Prostate gland (tissue), 2 donors: ENCODE measurements around the gene USP25. TPM values are rescaled to one million over a fixed set of nuclear protein-coding genes. Genes with fewer than 3 reads are reported as not detected.

Experiments
- DNase-seq: peaks from one replicate; pipeline ENCODE4 v3.0.0-alpha.2; 2019; ENCODE audit warnings: low spot score
- H3K27ac ChIP-seq, 2 donors: fragments of 200-600 bp; sonication (generic); 2 replicates each; pipeline ENCODE4 v1.5.1; 2017 to 2019
- H3K27me3 ChIP-seq: fragments of 200-600 bp; sonication (generic); replicated peaks from 2 replicates; pipeline ENCODE4 v1.5.1; 2019; ENCODE audit not compliant: insufficient read depth
- H3K36me3 ChIP-seq, 2 donors: fragments of 200-600 bp; sonication (generic); 1 replicate in 1 of 2; 2 replicates in 1 of 2; pipeline versions ENCODE4 v1.5.1 to v1.8.1; 2017 to 2019
- H3K4me1 ChIP-seq: fragments of 200-600 bp; sonication (generic); replicated peaks from 2 replicates; pipeline ENCODE4 v1.5.1; 2019
- H3K4me3 ChIP-seq, 2 donors: fragments of 200-600 bp; sonication (generic); 2 replicates each; pipeline ENCODE4 v1.5.1; 2017 to 2019
- H3K9me3 ChIP-seq: fragments of 200-600 bp; sonication (generic); 2 replicates; pipeline ENCODE4 v1.5.1; 2017
- POLR2A ChIP-seq: fragments of 450-650 bp; IDR thresholded peaks from one replicate; pipeline ENCODE4 v1.6.1; 2016; ENCODE audit warnings: antibody characterized with exemption, mild to moderate bottlenecking
- POLR2AphosphoS5 ChIP-seq: sonication (generic); formaldehyde crosslinking; IDR thresholded peaks from one replicate; pipeline ENCODE4 v1.6.1; 2017; ENCODE audit warnings: antibody characterized with exemption
- WGBS: methylation state at CpG from one replicate; pipeline ENCODE4 v1.1.5; 2018; 5-methylcytosine and 5-hydroxymethylcytosine counted together
- intact Hi-C: fragments of 100-400 bp; cut with DNase I; formaldehyde crosslinking; loops from one replicate; pipeline ENCODE4 v1.14.2; 2022
- total RNA-seq, 2 donors: library from RNA; depleted of rRNA; stranded (reverse); fragments of >200 nt; gene quantifications; one replicate each; pipeline ENCODE4 v1.1.0, GENCODE V29; 2016
- TF ChIP-seq, protein P1 (sequence below), 4 experiments: fragments of 200-600 bp in 2 of 4; fragments of 450-650 bp in 2 of 4; sonication (generic) in 2 of 4; IDR thresholded peaks; 1 replicate in 3 of 4; 2 replicates in 1 of 4; pipeline ENCODE4 v1.5.1; 2016 to 2019; ENCODE audit warnings: antibody characterized with exemption in 4 of 4, mild to moderate bottlenecking in 2 of 4, moderate library complexity in 2 of 4

Gene USP25
- total RNA-seq, 2 donors from 2014 or later: 30.4 to 49.3 TPM

DNA sequence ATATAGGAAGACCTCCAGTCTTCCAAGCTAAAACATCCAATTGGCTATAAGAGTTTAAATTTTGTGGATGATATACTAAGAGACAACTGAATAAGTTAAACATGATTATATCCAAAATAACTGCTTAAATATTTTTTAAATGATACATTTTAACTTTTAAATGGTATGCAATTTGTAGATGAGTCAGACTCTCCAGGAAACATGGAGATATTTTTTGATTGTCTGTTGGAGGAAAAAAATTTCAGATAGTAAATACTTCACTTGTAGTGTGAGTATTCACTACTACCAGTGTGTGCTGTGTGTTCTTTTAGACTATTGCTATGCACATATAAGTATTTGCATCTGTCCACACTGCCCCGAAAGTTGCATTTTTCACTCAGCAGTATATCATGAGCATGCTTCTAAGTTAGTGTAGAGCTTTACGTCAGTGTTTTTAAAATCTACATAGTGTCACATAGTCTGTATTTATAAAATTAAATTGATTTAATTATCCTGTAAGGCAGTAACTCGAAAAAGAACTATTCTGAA lies 91.1 kb downstream of the USP25 start:
- Histone ChIP-seq H3K27me3 (no peaks in the 10 kb centered on the region), H3K9me3 (no peaks in the 10 kb centered on the region), H3K4me1 (no peaks in the 10 kb centered on the region), H3K36me3 (no peaks in the 10 kb centered on the region), H3K27ac (no peak overlapping the region), H3K4me3 (no peak overlapping the region)
- intact Hi-C loops: loop anchor here (10.0 kb wide), 1 partner anchor 86 kb away; no protein-coding TSS in a partner anchor
- WGBS: 83% methylated on average over 3 of the region's 3 CpGs
- DNase-seq: no peak
- TF ChIP-seq, protein P1, sequence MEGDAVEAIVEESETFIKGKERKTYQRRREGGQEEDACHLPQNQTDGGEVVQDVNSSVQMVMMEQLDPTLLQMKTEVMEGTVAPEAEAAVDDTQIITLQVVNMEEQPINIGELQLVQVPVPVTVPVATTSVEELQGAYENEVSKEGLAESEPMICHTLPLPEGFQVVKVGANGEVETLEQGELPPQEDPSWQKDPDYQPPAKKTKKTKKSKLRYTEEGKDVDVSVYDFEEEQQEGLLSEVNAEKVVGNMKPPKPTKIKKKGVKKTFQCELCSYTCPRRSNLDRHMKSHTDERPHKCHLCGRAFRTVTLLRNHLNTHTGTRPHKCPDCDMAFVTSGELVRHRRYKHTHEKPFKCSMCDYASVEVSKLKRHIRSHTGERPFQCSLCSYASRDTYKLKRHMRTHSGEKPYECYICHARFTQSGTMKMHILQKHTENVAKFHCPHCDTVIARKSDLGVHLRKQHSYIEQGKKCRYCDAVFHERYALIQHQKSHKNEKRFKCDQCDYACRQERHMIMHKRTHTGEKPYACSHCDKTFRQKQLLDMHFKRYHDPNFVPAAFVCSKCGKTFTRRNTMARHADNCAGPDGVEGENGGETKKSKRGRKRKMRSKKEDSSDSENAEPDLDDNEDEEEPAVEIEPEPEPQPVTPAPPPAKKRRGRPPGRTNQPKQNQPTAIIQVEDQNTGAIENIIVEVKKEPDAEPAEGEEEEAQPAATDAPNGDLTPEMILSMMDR (IDR thresholded peaks at IDR 0.05): no peak
- TF ChIP-seq POLR2A (no peak), POLR2AphosphoS5 (no peak)

DNA sequence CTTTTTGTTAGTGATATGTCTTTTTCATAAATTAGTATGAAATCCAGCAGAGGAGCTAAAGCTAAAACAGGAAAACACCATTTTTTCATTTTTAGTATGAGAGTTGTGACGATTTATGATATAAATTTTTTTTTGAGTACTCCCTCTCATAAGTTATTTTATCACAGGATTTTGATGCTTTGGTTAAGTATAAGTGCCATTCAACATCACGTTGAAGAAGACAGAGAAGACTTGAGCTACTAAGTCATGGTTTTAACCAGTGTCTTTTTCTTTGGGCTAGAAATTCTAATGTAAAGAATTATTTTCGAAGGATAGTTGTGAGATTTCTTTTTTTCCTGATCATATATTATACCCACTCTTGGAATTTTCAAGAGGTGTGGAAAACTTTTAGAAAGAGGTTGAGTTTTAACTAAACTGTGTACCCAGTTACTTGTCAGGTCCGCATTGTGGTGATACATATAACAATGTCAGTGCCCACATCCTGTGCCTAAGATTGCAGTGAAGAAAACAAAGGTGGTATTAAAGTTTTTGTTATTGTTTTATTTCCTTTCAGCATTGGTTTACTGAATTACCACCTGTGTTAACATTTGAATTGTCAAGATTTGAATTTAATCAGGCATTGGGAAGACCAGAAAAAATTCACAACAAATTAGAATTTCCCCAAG lies 93.8 kb downstream of the USP25 start:
- Histone ChIP-seq H3K4me3 (no peak overlapping the region), H3K4me1 (no peaks in the 10 kb centered on the region), H3K36me3 (no peaks in the 10 kb centered on the region), H3K9me3 (no peaks in the 10 kb centered on the region), H3K27me3 (no peaks in the 10 kb centered on the region), H3K27ac (no peak overlapping the region)
- intact Hi-C loops: loop anchor here (10.0 kb wide), 1 partner anchor 89 kb away; no protein-coding TSS in a partner anchor
- 94% methylated on average over 4 of the region's 4 CpGs for WGBS
- TF ChIP-seq, protein P1 (IDR thresholded peaks at IDR 0.05): no peak
- TF ChIP-seq POLR2A (no peak), POLR2AphosphoS5 (no peak)
- DNase-seq: no peak

DNA sequence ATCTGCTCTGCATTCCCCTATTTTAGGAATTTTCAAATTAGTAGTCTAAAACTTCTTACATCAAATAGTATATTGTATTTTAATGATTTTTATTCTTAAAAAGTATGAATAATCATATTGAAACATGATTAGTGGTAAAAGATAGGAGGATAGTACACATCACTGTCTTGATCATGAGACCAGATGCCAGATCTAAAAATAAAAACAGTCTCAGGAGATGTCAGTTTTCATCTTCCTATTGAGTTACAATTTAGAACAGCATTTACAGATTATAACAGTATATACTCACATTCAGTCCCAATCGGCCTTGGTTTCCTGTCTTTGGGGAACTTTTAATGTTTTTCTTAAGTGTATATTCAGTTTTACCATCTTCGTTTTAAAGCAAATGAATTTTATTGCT lies 95.9 kb downstream of the USP25 start:
- no peak overlapping the region for H3K4me3 ChIP-seq
- H3K9me3 ChIP-seq: no peaks in the 10 kb centered on the region
- no peaks in the 10 kb centered on the region for H3K4me1 ChIP-seq
- TF ChIP-seq POLR2AphosphoS5 (no peak), POLR2A (no peak)
- TF ChIP-seq, protein P1 (IDR thresholded peaks at IDR 0.05): no peak
- no peaks in the 10 kb centered on the region for H3K36me3 ChIP-seq
- no peak for DNase-seq
- WGBS: 32% methylated on average over 2 of the region's 2 CpGs
- H3K27ac ChIP-seq: no peak overlapping the region
- no peaks in the 10 kb centered on the region for H3K27me3 ChIP-seq
- intact Hi-C loops: loop anchor here (10.0 kb wide), 1 partner anchor 91 kb away; no protein-coding TSS in a partner anchor

DNA sequence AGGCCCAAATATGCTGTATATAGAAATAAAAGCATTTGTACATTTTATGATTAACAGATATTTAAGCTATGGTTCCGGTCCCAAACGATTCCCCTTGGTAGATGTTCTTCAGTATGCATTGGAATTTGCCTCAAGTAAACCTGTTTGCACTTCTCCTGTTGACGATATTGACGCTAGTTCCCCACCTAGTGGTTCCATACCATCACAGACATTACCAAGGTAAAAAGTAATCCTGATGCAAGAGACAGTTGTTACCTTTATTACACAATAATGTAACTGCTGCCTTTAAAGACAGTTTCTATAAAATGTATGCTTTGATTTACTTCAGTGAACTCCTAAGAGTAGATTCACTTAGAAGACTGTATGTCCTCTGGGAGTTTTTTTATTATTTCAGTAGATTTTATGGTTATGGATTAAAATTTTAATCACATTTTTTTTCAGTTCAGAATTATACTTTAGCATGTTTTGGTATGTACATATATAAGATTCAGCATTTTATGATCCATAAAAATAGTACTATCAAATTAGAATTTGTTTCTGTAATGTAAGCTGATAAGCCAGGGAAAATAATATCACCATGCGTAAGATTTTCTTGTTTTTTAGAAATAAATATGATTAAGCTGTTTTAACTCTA lies 96.5 kb downstream of the USP25 start:
- H3K27me3 ChIP-seq: no peaks in the 10 kb centered on the region
- no peak overlapping the region for H3K4me3 ChIP-seq
- intact Hi-C loops: loop anchor here (10.0 kb wide), 1 partner anchor 91 kb away; no protein-coding TSS in a partner anchor
- TF ChIP-seq POLR2AphosphoS5 (peak; percentile 28), POLR2A (no peak)
- TF ChIP-seq, protein P1 (IDR thresholded peaks at IDR 0.05): peak in 3 of 4 experiments; percentile 42 to 65 (median 57)
- DNase-seq: peak; percentile 29
- H3K27ac ChIP-seq: no peak overlapping the region
- no peaks in the 10 kb centered on the region for H3K4me1 ChIP-seq
- H3K36me3 ChIP-seq: no peaks in the 10 kb centered on the region
- WGBS: 43% methylated on average over 5 of the region's 5 CpGs
- H3K9me3 ChIP-seq: no peaks in the 10 kb centered on the region
